A549 (cell line): ENCODE data around the gene DCUN1D4.

Source experiments
- CEBPB ChIP-seq, 2 experiments: fragments of >200 bp in 1 of 2; sonication (Bioruptor Twin) in 1 of 2; formaldehyde crosslinking in 1 of 2; IDR thresholded peaks; 2 replicates each; pipeline ENCODE4 v1.6.1; 2012 to 2016
- CHD2 ChIP-seq: fragments of 150-350 bp; IDR thresholded peaks from 2 replicates; pipeline ENCODE4 v1.6.1; 2014; ENCODE audit warnings: low read length; ENCODE audit not compliant: partially characterized antibody
- CTCF ChIP-seq: fragments of >200 bp; sonication (Bioruptor Twin); formaldehyde crosslinking; IDR thresholded peaks from 3 replicates; pipeline ENCODE4 v1.5.1; 2016
- JUN ChIP-seq, 2 experiments: fragments of >200 bp; sonication (Bioruptor Twin); formaldehyde crosslinking; IDR thresholded peaks; 2 replicates in 1 of 2; 3 replicates in 1 of 2; pipeline ENCODE4 v1.6.1; 2016 to 2017
- POLR2A ChIP-seq: IDR thresholded peaks from 2 replicates; pipeline ENCODE4 v1.6.1; 2012; ENCODE audit warnings: mild to moderate bottlenecking, low read length
- RAD21 ChIP-seq, 2 experiments: fragments of >200 bp in 1 of 2; sonication (Bioruptor Twin) in 1 of 2; formaldehyde crosslinking in 1 of 2; IDR thresholded peaks in 1 of 2; conservative IDR thresholded peaks in 1 of 2; 2 replicates in 1 of 2; 3 replicates in 1 of 2; pipeline ENCODE4 v1.6.1; 2012 to 2018; ENCODE audit warnings: inconsistent platforms in 1 of 2
- REST ChIP-seq: fragments of 200-600 bp; sonication (generic); IDR thresholded peaks from 2 replicates; pipeline ENCODE4 v1.6.1; 2016; ENCODE audit warnings: antibody characterized with exemption, mild to moderate bottlenecking, moderate library complexity

- TF ChIP-seq CTCF (no peak), JUN (IDR thresholded peaks at IDR 0.05) (no peak), RAD21 (conservative IDR thresholded peaks at IDR 0.05 in 1 of 2, IDR thresholded peaks at IDR 0.05 in 1 of 2) (no peak), REST (no peak), CHD2 (no peak), CEBPB (IDR thresholded peaks at IDR 0.05) (no peak), POLR2A (no peak)
Observed at GRCh38 chr4:51960486-51960885, 117.5 kb downstream of the DCUN1D4 start.
